OCI-LY7 (cell line): Measurements from ENCODE around the gene CAMK1. TPM values are rescaled to one million over a fixed set of nuclear protein-coding genes. Genes with fewer than 3 reads are reported as not detected.

Source experiments
- BruUV-seq: library from RNA; stranded (reverse); fragments of 400-500 nt; replicated peaks from 2 replicates; lab custom pipeline; 2021; lab: Mats Ljungman, UMichigan
- CTCF ChIA-PET: fragments of 300-600 bp; sonication (Branson Sonifier 250); formaldehyde crosslinking; loops from one replicate; lab custom pipeline; 2022; ENCODE audit warnings: antibody characterized with exemption; ENCODE audit not compliant: unreplicated experiment; lab: Charles Lee
- POLR2A ChIA-PET: fragments of 300-600 bp; sonication (Branson Sonifier 250); formaldehyde crosslinking; loops from one replicate; lab custom pipeline; 2022; ENCODE audit warnings: antibody characterized with exemption; lab: Charles Lee
- DNase-seq: peaks from one replicate; pipeline ENCODE4 v3.0.0-alpha.2; 2015; ENCODE audit warnings: low spot score
- H2AFZ ChIP-seq: fragments of 200-600 bp; sonication (generic), shearing (Covaris generic); 2 replicates; pipeline ENCODE4 v1.6.1; 2014; ENCODE audit warnings: mild to moderate bottlenecking, antibody characterized with exemption, low read length, moderate library complexity
- H3K27ac ChIP-seq: fragments of 200-600 bp; sonication (generic); 2 replicates; pipeline ENCODE4 v1.5.1; 2014; ENCODE audit warnings: mixed run types, low read depth, mild to moderate bottlenecking, moderate library complexity, low read length, inconsistent platforms; ENCODE audit not compliant: poor library complexity, severe bottlenecking
- H3K36me3 ChIP-seq: fragments of 200-600 bp; sonication (generic); 2 replicates; pipeline ENCODE4 v1.6.1; 2014; ENCODE audit warnings: mild to moderate bottlenecking, antibody characterized with exemption, low read length, moderate library complexity, mixed read lengths; ENCODE audit not compliant: insufficient read depth
- H3K4me1 ChIP-seq: fragments of 200-600 bp; sonication (generic); 2 replicates; pipeline ENCODE4 v1.5.1; 2014; ENCODE audit warnings: mild to moderate bottlenecking, low read length; ENCODE audit not compliant: insufficient read depth, poor library complexity, severe bottlenecking
- H3K4me2 ChIP-seq: fragments of 200-600 bp; sonication (generic); 2 replicates; pipeline ENCODE4 v1.6.1; 2014; ENCODE audit warnings: mild to moderate bottlenecking, low read length
- H3K4me3 ChIP-seq: fragments of 200-600 bp; sonication (generic); 2 replicates; pipeline ENCODE4 v1.5.1; 2014; ENCODE audit warnings: mild to moderate bottlenecking, low read depth, low read length; ENCODE audit not compliant: poor library complexity, severe bottlenecking
- H3K79me2 ChIP-seq: fragments of 200-600 bp; sonication (generic); 2 replicates; pipeline ENCODE4 v1.6.1; 2016; ENCODE audit warnings: low read depth, mild to moderate bottlenecking, low read length, moderate library complexity, mixed read lengths; ENCODE audit not compliant: insufficient read depth
- H3K9me2 ChIP-seq: fragments of 200-600 bp; sonication (generic); 2 replicates; pipeline ENCODE4 v1.6.1; 2016; ENCODE audit warnings: mild to moderate bottlenecking, low read length, mixed read lengths; ENCODE audit not compliant: insufficient read depth
- H3K9me3 ChIP-seq: fragments of 200-600 bp; sonication (generic); 2 replicates; pipeline ENCODE4 v1.6.1; 2014; ENCODE audit warnings: mild to moderate bottlenecking, mixed run types, low read length, mixed read lengths
- H4K20me1 ChIP-seq: fragments of 200-600 bp; sonication (generic); 2 replicates; pipeline ENCODE4 v1.6.1; 2014; ENCODE audit warnings: mild to moderate bottlenecking, antibody characterized with exemption, low read length, moderate library complexity, mixed read lengths; ENCODE audit not compliant: insufficient read depth
- CTCF ChIP-seq: fragments of 200-600 bp; sonication (generic); conservative IDR thresholded peaks from 2 replicates; pipeline ENCODE4 v1.5.1; 2014; ENCODE audit warnings: mild to moderate bottlenecking, antibody characterized with exemption, low read length, moderate library complexity, mixed read lengths
- EZH2phosphoT487 ChIP-seq: fragments of 200-600 bp; sonication (generic); IDR thresholded peaks from 2 replicates; pipeline ENCODE4 v1.6.1; 2018; ENCODE audit warnings: low read depth, borderline replicate concordance, mild to moderate bottlenecking, mixed run types, antibody characterized with exemption, low read length, moderate library complexity, mixed read lengths
- intact Hi-C: fragments of 100-400 bp; cut with micrococcal nuclease; formaldehyde crosslinking; loops from one replicate; pipeline ENCODE4 v1.10.0; 2022; ENCODE audit not compliant: unreplicated experiment
- total RNA-seq, 2 experiments: library from RNA; depleted of rRNA in 1 of 2; stranded (reverse); fragments of >200 nt in 1 of 2; shearing (Covaris generic) in 1 of 2; gene quantifications; 2 replicates each; pipeline ENCODE4 v1.2.3, GENCODE V29; 2014 to 2022

The CAMK1 gene
- total RNA-seq, 2 experiments from 2014 or later = not detected

GRCh38 chr3:9744162-9744561 is 25.6 kb downstream of the CAMK1 start:
- no peak overlapping the region for H3K4me2 ChIP-seq
- peaks cover 100% of the 10 kb centered on the region for H3K36me3 ChIP-seq
- CTCF ChIA-PET = no interaction called here

GRCh38 chr3:9743548-9743947 is 26.2 kb downstream of the CAMK1 start:
- BruUV-seq = no TSS peak
- no peak overlapping the region for H3K4me2 ChIP-seq
- H3K79me2 ChIP-seq = no peaks in the 10 kb centered on the region
- no peak overlapping the region for H3K4me3 ChIP-seq
- CTCF ChIA-PET = no interaction called here
- DNase-seq = no peak
- H4K20me1 ChIP-seq = peaks cover 4% of the 10 kb centered on the region; the same call in 1 of the 2 replicates
- H3K9me2 ChIP-seq = no peaks in the 10 kb centered on the region
- H3K36me3 ChIP-seq = peaks cover 100% of the 10 kb centered on the region
- H3K4me1 ChIP-seq = no peaks in the 10 kb centered on the region
- H3K9me3 ChIP-seq = no peaks in the 10 kb centered on the region
- POLR2A ChIA-PET = no interaction called here
- TF ChIP-seq EZH2phosphoT487 (no peak), CTCF (no peak)
- no peak overlapping the region for H2AFZ ChIP-seq
- no peak overlapping the region for H3K27ac ChIP-seq
- intact Hi-C loops = no loop called here

More at GRCh38 chr3:9744162-9744561, 25.6 kb downstream of the CAMK1 start:
- peaks cover 4% of the 10 kb centered on the region; the same call in 1 of the 2 replicates for H4K20me1 ChIP-seq
- H3K79me2 ChIP-seq = no peaks in the 10 kb centered on the region
- POLR2A ChIA-PET = no interaction called here
- H3K9me2 ChIP-seq = no peaks in the 10 kb centered on the region
- TF ChIP-seq CTCF (no peak), EZH2phosphoT487 (no peak)
- no peak for DNase-seq
- no peaks in the 10 kb centered on the region for H3K9me3 ChIP-seq
- peaks cover 3% of the 10 kb centered on the region for H3K4me1 ChIP-seq
- no peak overlapping the region for H2AFZ ChIP-seq
- H3K4me3 ChIP-seq = no peak overlapping the region
- no TSS peak for BruUV-seq
- intact Hi-C loops = no loop called here
- no peak overlapping the region for H3K27ac ChIP-seq

GRCh38 chr3:9742560-9742959 is 27.2 kb downstream of the CAMK1 start:
- no peak for DNase-seq
- ChIA-PET CTCF (interaction anchor here (0.6 kb wide), 1 partner anchor 85 kb away, joined by 3 read pairs; no protein-coding TSS in a partner anchor), POLR2A (interaction anchor here (0.5 to 1.9 kb wide), 2 partner anchors 10 to 238 kb away, joined by 5 read pairs; no protein-coding TSS in a partner anchor)
- H3K9me3 ChIP-seq = no peaks in the 10 kb centered on the region
- no peak overlapping the region for H3K27ac ChIP-seq
- no peaks in the 10 kb centered on the region for H3K79me2 ChIP-seq
- BruUV-seq = no TSS peak
- H3K4me3 ChIP-seq = no peak overlapping the region
- peaks cover 4% of the 10 kb centered on the region; the same call in 1 of the 2 replicates for H4K20me1 ChIP-seq
- peaks cover 100% of the 10 kb centered on the region for H3K36me3 ChIP-seq
- no peak for TF ChIP-seq EZH2phosphoT487
- no peaks in the 10 kb centered on the region for H3K9me2 ChIP-seq
- no peaks in the 10 kb centered on the region for H3K4me1 ChIP-seq
- no peak overlapping the region for H2AFZ ChIP-seq
- H3K4me2 ChIP-seq = no peak overlapping the region
- intact Hi-C loops = no loop called here
